Glomerular visceral epithelial cell (primary cell): ENCODE results near the gene ILK.
A peak's percentile ranks its signal among the peaks of the same experiment; 100 is the strongest.

ENCODE experiments used
- DNase-seq: peaks from one replicate; pipeline ENCODE4 v3.0.0-alpha.2; 2016; ENCODE audit errors: extremely low spot score

Gene ILK

DNA sequence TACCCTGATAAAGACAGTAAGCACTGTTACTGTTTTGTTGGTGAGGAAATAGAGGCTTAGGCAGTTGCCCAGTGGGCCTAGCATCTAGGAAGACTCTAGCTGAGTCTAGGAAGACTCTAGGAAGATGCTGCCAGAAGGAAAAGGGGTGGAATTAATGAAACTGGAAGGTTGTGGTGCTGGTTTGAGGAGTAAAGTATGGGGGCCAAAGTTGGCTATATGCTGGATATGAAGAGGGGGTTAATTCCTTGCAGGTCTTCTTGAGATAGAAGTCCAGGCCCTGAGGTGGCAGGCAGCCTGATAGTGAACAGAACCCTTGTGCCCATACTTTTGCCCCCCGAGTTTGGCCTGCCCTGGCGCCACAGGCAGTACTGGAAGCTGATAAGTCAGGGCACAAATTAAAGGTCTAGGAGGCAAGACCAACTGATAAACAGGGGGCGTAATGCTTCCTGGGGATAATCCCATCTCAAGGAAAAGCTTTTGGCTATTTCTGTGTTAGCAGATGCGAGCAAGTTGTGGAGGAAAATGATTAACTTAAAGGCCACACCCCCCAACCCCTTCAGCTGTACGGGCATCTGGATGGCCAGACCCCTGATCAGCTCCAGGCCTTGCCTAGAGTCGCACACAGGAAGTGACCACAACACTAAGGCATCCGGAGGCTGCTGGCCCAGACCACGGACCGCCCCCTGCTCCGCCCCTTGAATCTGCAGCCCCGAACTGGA is 3.1 kb downstream of the ILK start:
- peak; percentile 95 for DNase-seq

DNA sequence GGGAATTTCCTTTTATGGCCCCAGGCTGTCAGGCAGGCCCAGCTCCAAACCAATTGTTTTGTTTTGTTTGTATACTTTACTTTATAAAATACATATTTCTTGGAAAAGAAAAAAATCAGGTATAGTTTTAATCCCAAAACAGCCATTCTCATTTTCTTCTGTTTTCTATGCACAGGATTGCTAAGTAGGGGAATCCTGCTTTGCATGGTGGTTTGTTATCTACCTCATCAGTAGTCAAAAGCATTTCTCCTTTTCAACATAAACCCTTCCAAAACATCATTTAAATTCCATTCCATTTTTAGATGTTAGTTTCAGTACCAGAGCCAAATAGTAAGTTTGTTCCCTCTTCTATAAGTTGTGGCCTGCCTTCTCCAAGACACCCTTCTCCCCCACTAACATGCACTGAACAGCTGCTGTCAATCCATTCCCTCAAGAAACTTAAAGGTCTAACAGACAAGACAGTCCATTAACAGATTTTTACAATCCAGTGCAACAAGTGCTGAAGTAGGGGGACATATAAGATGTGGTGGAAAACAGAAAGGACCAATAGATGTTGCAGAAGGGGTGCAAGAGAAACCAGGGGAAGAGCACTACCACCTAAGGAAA is 3.7 kb downstream of the ILK start:
- DNase-seq: no peak

GRCh38 chr11:6608011-6608410 is 4.4 kb downstream of the ILK start:
- no peak for DNase-seq

DNA sequence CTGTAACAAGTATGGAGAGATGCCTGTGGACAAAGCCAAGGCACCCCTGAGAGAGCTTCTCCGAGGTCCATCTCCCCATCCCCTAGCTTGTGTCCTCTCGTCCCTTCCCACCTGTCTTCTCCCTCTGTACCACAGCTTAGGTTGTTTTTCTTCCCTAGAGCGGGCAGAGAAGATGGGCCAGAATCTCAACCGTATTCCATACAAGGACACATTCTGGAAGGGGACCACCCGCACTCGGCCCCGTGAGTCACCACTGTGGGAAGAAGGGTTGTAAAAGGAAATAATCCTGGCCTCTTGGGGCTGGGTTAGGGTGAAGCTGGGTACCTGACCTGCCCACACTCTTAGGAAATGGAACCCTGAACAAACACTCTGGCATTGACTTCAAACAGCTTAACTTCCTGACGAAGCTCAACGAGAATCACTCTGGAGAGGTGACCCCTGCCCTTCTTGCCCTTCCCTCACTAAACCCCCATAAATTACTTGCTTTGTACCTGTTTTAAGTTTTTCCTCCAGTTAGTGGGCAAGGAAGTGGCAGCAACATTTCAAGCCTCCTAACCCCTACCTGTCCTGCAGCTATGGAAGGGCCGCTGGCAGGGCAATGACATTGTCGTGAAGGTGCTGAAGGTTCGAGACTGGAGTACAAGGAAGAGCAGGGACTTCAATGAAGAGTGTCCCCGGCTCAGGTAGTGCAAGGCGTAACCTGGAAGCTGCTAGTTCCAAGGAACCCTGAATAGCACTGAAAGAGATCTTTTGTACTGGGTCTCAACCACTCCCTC is 5.3 kb downstream of the ILK start:
- DNase-seq: no peak

DNA sequence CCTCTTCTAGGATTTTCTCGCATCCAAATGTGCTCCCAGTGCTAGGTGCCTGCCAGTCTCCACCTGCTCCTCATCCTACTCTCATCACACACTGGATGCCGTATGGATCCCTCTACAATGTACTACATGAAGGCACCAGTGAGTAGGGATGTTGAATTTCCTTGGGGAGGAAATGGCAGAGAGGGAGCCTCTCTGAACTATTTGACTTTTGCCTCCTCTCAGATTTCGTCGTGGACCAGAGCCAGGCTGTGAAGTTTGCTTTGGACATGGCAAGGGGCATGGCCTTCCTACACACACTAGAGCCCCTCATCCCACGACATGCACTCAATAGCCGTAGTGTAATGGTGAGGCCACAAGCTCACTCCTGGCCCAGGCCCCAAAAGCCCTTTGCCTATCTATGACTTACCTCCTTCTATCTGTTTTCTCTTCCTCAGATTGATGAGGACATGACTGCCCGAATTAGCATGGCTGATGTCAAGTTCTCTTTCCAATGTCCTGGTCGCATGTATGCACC is 6.0 kb downstream of the ILK start:
- no peak for DNase-seq

DNA sequence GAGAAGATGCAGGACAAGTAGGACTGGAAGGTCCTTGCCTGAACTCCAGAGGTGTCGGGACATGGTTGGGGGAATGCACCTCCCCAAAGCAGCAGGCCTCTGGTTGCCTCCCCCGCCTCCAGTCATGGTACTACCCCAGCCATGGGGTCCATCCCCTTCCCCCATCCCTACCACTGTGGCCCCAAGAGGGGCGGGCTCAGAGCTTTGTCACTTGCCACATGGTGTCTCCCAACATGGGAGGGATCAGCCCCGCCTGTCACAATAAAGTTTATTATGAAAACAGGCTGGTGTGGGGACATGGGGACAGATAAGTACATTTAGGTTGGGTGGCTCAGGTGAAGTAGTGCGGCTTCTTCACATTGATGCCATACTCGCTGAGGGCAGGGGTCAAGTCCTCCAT is 7.0 kb downstream of the ILK start:
- DNase-seq: no peak

- peak; percentile 22 for DNase-seq
Measured at GRCh38 chr11:6611092-6611962, 7.8 kb downstream of the ILK start.

GRCh38 chr11:6611963-6612212 is 8.3 kb downstream of the ILK start:
- no peak for DNase-seq

DNA sequence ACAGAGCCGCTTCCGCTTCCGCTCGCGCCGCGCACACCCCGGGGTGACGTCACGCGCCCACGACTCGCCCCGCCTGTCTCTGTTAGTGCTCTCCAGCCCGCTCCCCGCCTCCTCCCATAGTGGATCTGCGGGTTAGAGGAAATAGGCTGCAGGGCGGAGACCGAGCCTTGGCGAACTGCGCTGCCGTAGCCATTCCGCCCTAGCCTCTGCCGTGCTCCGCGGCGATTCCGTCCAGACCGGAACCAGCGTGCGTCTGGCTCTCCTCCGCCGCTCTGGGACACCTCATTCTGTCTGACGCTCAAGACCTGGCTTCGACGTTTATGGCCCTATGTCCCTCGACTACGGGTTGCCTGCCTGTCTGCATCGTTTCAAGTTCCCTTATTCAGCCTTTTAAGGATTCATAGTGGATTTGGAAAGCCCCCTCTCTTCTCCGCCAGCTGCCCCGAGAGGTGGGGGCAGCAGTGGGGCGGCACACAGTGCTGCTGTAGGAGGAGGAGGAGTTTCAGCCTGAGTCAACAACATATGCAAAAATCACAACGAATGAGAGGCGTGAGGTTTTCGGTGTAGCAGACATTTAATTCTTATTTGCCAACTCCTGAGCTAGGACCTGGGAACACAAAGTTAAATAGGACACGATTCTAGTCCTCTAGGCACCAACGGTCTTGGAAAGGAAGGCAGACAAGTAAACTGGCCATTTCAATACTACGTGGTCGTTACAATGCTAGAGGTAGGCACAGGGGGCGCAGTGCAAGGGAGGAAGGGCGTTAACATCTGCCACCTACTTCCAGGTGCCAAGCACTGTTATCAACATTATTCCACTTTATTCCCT is 8.9 kb downstream of the ILK start, which contains the start of gene TAF10:
Gene TAF10 (minus strand): TSS at position 4 of the 829 bp plus-strand sequence. CDS start 27 bp downstream, outside the sequence.
- DNase-seq: peak; percentile 96

GRCh38 chr11:6613496-6613895 is 9.9 kb downstream of the ILK start:
- no peak for DNase-seq

DNA sequence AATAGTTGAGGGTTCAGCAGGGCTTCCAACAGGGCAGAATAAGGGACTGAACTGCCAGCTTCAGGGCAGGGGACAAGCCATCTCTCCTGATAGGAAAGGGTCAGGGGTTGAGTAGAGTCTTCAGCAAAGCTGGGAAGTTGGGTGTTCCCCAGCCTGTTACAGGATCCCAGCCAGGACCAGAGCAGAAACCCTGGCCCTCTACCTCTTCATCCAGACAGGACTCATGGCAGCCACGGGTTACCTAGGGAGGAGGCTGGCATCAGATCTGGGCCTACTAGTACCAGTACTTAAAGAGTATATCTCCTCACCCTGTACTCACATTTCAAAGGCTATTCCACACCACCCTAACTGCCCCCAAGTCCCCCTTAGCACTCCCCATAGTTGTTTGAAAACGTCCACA is 10.9 kb downstream of the ILK start:
- DNase-seq: no peak

DNA sequence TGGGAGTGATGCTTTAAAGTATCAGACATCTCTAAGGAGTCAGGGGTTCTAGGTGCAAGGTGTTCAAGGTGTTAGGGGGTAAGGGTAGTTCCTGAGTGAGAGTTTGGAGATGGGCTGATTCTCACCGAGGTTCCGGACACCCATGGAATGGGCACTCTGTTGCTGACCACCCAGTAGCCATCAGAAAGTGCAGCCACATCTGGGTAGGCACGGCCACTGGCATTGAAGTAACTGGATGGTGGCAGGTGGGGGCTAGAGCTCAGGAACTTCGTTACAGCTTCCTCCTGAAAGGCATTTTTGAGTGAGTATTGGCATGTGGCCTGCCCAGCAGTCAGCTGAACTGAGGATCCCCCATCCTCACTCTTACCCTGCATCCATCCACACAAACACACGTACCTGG is 11.5 kb downstream of the ILK start:
- DNase-seq: no peak

DNA sequence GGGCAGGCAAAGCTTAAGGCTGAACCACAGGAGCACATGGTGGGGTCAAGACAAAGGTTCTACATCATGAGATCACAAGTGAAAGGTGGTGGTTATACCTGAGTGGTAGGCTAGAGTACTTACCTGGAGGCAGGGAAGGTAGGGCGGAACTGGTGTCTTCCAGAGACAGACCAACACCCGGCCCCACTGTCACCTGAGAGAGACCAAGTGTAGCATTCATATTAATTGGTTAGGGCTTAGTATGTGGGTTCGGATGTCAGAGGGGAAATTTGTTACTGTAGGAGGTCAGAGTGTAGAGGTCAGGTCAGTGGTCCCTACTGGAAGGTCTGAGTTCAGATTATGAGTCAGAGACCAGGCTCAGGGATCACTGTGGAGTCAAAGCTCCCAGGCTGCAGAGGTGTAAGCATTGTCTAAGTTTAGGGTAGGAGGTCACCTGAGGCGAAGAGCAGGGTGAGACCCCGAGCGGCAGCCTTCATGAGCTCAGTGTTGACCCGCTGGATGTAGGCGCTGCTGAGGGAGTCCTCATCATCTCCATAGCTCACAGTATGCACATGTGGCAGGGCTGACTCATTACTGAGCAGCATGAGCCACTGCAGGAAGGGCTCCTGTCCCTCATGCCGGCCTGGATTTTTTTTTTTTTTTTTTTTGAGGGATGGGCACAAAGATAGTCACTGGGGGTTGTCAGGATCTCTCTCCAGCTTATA is 12.5 kb downstream of the ILK start:
- no peak for DNase-seq

DNA sequence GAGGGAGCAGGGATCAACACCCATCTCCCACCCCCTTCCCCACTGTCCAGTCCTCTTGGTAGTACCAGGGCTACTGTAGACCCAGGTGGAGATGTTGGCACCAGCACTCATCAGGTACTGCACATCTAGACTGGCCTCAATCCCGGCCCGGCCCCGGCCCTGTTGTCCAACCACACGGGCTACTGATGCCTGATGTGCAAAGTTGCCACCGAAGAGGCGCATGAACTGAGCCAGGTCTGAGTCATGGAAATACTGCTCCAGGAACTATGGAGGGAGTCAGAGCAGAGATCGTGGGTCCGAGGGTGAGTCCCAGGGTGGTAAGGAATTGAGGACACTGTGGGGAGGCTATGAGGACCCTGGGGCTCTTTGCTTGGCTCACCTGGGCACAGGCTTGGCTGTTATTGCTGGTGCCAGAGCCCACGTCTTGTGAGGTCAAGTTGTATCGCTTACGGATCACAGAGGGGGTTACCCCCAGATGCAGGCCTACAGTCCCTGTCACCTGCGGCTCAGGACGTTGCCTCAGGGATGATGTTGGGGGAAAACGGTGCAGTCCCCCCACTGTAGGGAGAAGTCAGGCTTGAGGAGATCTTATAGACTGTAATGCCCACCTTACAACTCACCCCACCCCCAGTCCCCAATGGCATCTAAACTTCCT is 13.1 kb downstream of the ILK start:
- no peak for DNase-seq

DNA sequence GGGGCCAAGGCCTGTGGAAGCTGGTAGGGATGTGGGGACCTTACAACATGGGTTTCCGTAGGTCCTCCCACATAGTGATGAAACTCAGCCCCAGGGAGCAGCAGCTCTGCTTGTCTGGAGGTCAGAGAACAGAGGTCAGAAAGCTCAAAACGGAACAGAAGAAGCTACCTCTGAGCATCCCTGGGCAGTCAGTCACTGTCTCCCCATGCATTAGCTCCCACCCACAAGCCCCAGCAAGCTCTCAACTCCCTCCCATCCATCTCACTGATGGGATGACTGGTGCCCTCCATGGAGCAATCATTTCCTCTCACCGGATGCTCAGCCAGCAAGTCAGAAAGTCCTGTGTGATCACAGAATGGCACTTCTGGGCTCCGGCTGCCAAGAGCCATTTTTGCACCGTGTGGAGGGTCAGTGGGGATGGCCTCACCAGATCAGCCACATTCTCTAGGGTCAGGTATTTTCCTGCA is 13.8 kb downstream of the ILK start:
- no peak for DNase-seq

GRCh38 chr11:6618117-6619003 is 14.8 kb downstream of the ILK start:
- DNase-seq: peak; percentile 24

DNA sequence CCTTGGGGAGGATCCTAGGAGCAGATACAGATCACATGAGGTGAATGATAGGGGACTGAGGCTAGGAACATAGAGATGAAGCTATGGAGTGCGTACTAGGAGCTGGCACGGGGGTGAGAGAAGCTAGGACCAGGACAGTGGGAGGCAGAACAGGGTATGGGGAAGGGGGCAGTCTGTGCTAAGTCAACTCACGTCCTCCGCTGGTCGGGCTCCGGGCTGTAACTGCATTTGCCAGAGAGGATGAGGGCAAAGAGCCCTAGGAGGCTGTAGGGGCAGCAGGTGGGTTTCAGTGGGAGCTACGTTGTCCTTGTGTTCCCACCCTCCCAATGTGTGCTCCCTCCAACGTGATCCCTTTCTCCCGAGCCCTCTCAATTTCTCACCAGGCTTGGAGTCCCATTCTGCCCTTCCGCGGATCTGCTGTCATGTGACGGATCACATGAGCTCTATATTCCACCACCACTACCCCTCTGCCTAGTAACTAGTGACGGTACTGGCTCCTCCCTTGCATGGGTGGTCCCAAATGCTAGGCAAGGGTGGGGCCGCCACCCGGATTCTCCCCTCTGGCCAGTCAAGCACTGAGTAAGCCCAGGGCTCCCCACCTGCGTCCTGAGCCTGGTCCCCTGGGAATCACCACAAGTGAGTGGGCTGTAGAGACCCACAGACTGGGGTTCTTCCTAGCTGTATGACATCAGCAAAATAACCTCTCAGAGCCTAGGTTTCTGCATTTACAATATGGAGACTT is 15.6 kb downstream of the ILK start, which contains the start of gene TPP1:
Gene TPP1 (minus strand): TSS at position 419 of the 742 bp plus-strand sequence. CDS start 22 bp downstream, at position 397.
- DNase-seq: peak; percentile 89

DNA sequence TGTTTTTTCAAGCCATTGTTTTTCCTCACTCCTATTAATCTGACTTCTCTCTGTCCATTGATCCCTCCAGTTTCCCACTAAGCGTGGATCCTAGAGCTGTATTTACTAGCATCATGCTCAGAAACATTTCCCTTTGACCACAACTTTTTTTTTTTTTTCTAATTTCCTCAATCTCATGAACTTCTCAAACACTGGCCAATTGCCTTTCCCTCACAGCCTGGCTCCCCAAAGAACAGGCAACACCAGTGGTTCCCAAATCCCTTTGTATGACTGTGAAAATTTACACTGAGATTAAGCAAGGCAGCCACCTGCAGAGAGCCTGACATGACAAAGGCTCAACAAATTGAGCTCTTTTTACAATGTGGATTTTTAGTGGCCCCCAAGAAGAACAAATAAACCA is 17.1 kb downstream of the ILK start:
- DNase-seq: no peak
